HG03342 (cell line): ENCODE measurements around the gene MYO15A.

ENCODE experiments used
- ATAC-seq: cut with Tn5 transposase; IDR thresholded peaks from one replicate; pipeline ENCODE4 v1.9.1; 2021; ENCODE audit warnings: mild to moderate bottlenecking, moderate library complexity; ENCODE audit not compliant: unreplicated experiment

The MYO15A gene

DNA sequence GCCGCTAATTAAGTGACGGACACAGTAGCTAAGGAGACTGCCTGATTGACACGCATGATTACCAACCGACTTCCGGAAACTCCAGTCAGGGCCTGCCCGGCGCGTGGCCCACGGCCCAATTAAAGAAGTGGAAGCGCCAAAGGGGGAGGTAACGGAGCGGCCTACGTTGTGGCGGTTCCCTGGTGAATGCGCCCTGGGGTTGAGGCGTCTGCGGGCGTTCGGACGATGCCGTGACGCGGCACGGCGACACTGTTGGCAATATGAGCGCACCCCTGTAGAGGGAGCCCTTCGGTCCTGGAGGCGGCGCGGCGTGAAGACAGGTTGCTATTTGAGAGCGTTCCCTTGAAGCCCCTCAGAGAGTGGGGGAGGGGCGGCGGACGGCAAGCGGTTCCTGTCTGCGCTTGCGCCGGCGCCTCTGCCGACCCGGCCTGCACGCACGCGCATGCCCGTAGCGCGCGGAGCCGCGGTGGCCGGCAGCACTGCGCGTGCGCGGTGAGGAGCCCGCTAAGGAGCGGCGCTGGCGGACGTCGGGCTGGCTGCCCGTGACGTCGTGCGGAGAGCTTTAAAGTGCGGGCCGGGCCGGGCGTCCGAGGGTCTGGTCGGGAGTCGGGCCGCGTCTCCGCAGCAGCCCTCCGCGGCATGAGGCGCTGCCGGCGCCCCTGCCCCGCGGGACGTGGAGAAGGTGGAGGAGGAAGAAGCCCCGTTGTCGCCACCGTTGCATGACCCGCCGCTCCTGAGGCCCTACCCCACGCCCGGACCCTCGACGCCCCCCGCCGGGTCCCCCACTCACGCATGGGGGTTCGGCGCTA is 75.0 kb downstream of the MYO15A start, which contains the start of gene ALKBH5:
Gene ALKBH5, plus strand, starts transcription at position 495 of the 809 bp plus-strand sequence. CDS start 416 bp downstream, outside the sequence.
- ATAC-seq = peak; percentile 77

GRCh38 chr17:18184143-18185031 is 75.8 kb downstream of the MYO15A start:
- peak; percentile 5 for ATAC-seq

DNA sequence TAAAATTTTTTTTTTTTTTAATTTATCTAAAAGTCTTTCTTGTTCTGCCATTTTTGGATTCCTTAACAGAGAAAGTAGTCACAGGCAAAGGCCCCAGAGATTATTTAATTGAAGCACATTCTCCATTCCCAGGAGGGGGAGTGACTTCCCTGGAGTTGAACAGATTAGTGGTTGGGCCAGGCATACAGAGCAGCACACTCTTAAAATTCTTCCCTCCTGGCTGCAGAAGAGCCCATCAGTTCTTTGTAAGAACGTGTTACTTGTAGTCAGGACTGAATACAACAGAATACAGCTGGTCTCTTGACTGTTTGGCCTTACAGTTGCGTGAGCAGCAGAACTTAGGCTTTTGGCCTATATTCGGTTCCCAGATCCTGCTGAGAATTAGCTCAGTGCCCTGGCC is 76.8 kb downstream of the MYO15A start:
- ATAC-seq = no peak

DNA sequence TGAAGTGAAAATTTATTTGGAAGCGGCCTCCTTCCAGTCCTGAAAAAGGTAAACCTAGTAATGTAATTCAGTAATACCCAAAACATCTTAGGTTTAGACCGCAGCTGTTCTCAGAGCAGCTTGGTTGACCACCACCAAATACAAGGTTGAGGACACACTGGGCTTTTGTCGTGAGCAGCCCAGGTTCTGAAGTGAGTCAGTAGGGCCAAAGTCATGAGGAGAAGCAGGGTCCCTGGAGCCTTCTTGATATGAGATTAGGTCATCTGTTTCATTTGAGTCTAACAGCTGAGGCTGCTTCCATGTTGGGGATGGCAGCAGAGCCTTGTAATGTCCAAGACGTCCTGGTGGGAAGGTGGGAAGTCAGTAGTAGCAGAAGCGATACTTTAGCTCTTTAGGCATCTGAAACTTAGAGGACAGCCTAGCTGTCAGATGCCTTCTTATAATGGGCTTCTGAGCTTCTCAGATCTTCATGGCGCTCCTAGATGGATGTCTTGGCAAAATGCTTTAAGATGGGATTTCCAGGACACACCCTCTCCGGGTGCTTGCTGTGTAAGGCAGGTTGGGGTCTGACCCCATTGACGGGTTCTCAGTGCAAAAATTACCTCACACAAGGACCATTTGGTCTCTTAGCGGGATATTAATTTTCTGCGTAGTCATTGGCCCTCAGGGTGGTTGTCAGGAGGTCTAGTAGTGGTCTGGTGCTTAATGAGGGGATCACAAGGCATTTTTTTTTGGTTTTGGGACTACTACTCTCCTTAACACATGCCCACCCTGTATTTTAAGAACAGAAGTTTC is 77.5 kb downstream of the MYO15A start:
- ATAC-seq = no peak

DNA sequence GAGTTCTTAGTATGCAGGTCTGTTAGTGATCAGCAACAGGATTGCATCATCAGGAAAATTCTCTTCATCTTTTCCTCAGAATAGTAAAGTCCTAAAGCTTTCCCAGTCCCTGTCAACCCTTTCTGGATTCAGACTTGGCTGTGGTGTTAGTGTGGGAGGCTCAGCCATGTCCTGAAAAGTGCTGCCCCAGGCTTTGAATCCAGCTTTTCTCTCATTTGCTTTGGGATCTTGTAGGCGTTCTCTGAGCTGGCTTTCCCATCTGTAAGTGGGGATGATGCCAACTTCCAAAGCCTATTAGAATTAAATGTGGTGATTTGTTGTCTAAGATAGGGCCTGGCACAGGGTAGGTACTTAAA is 78.0 kb downstream of the MYO15A start:
- no peak for ATAC-seq

DNA sequence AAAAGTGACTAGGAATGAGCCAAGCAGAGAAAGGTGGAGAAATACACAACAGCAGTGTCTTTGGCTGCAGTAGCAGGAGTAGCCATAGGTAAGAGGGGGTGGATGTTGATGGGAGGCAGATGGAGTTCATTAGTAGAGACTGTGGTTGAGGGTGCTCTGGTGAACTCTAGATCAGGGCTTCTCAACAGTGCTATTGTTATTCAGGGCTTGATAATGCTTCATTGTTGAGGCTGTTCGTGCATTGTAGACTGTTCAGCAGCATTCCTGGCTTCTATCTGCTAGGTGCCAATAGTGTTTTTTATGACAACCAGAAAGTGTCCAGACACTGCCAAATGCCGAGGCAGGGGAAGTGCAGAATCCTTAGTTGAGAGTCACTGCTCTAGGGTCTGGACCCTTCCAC is 78.7 kb downstream of the MYO15A start:
- no peak for ATAC-seq

GRCh38 chr17:18187821-18188761 is 79.5 kb downstream of the MYO15A start:
- ATAC-seq = no peak

- ATAC-seq = no peak
Observed at GRCh38 chr17:18190628-18191235, 82.2 kb downstream of the MYO15A start.

DNA sequence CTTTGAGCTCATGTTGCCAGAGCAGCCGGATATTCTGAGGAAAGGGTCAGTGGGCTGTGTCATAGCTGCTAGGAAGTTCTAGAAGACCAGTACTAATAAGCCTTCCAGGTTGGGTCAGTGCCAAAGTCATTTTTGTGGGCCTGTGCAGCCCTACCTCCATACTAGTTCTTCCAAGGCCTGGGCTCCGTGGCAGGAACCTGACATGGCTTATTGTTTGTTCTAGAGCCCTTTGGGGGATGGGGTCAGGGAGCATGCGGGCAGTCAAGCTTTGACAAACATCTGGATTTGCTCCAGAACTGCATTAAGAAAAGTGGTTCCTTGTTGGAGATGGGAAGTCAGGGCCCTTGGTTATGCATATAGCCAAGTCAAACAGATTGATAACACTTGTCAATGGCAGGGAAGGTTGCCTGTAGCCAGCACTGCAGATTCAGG is 82.7 kb downstream of the MYO15A start:
- ATAC-seq = no peak

DNA sequence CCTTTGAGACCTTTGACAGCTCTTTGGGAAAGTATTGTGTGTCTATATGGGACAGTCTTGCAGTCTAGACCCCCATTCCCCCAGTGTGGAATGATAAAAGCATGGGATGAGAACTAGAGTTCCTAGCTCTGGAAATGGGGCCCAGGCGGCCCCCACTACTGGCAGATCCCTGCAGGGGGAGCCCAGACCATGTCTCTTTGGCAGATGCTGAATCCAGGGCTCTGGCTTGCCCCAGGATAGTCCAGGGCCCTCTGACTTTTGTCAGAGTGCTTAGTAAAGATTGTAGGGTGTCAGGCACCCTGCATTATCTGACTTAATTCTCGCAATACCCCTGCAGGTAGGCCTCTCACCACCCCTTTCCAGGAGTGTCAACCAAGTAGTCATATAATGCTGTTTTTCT is 83.4 kb downstream of the MYO15A start:
- no peak for ATAC-seq

DNA sequence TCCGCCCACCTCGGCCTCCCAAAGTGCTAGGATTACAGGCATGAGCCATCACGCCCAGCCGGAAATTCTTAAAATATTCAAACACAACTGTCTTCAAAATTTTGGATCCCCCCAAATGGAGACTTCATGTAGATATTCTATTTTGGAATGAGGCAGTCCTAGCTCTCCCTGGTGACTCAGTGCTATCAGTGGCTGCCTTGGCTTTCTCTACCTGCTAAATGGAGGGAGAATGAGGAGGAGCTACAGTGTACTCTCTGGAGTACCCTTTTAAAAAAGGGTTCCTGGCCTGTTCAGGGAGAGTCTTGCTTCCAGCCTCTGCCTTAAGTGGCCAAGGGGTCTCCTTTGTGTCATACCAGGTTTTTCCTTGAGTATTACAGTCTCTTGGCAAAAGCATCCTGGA is 85.8 kb downstream of the MYO15A start:
- ATAC-seq = no peak

GRCh38 chr17:18194804-18195203 is 86.2 kb downstream of the MYO15A start:
- ATAC-seq = no peak

GRCh38 chr17:18195246-18195645 is 86.7 kb downstream of the MYO15A start:
- no peak for ATAC-seq

- ATAC-seq = no peak
Observed at GRCh38 chr17:18197535-18198194, 89.1 kb downstream of the MYO15A start.

- ATAC-seq = no peak
Observed at GRCh38 chr17:18198530-18198929, 90.0 kb downstream of the MYO15A start.

- no peak for ATAC-seq
Observed at GRCh38 chr17:18201108-18201507, 92.6 kb downstream of the MYO15A start.

DNA sequence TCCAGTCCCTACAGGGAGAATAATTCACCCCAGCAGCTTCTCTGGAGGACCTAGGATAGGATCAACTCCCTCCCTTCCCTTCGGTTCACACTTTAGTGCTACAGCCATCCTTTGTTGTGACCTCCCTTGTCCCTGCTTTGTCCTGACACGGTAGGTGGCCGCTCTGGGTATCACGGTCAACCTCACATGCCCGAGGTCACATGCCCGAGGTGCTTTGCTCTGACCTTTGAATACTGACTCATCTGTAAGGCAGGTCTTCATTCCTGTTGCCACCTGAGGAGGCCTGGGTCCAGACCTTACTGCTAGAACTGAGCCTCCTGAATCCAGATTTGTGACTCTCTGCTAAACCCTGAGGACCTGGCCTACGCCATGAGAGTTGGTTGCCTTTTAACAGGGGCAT is 94.8 kb downstream of the MYO15A start:
- no peak for ATAC-seq

DNA sequence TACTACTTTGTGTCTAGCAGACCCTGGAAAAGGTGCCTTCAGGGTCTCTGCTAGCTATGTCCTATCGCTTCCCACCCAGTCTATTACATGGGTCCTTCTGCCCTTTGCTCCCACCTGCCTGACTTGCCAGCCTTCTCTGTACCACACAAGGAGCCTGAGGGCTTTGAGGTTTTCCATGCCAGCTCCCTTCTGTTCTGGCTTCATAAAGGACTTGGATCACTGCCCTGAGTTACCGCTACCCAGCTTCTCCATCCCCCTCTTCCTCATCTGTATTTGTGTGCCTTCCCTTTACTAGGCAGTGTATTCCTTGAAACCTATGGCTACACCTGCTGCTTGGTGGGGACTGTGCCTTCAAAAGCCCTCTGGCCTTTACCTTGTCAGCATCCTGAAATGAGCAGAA is 97.3 kb downstream of the MYO15A start:
- no peak for ATAC-seq

DNA sequence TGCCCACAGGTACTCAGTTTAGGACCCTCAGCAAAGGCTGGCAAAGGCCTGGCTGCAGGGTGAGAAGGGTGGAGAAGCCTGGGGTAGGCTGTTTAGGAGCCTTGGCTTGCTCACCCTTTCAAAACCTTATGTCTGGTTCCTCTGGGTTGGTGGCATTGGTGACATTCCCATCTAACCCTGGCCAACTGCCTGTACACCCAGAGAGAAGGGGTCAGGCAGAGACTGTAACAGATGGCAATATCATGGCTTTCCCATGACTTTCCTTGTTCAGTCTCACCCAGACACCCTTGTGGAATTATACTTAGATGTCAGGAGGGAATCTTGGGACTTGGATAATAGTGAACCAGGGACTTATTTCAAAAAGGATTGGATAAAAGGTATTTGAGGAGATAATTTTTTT is 98.4 kb downstream of the MYO15A start:
- ATAC-seq = no peak
